Choroid plexus epithelial cell (primary cell): ENCODE results near the gene STARD3.

Experiments used
- DNase-seq: peaks from one replicate; pipeline ENCODE4 v3.0.0-alpha.2; 2010; ENCODE audit warnings: low read depth
- H3K4me3 ChIP-seq: 2 replicates; pipeline ENCODE4 v1.5.1; 2011; ENCODE audit warnings: low read depth, mild to moderate bottlenecking, control low read depth, low read length, moderate library complexity
- TF ChIP-seq, protein P1 (sequence below): conservative IDR thresholded peaks from 2 replicates; pipeline ENCODE4 v1.5.1; 2011; ENCODE audit warnings: low read depth, mild to moderate bottlenecking, control low read depth, inconsistent platforms, low read length, moderate library complexity

STARD3 gene

DNA sequence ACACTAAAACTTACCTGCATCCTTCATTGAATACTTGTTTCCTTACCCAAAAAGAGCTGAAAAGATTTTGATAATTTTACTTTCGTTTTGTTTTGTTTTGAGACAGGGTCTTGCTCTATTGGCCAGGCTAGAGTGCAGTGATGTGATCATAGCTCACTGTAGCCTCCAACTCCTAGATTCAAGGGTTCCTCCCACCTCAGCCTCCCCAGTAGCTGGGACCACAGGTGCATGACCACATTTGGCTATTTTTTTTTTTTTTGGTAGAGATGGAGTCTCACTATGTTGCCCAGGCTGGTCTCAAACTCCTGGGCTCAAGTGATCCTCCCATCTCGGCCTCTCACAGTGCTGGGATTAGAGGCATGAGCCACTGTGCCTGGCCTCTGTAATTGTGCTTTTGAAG is 18.2 kb downstream of the STARD3 start:
- no peak overlapping the region for H3K4me3 ChIP-seq

GRCh38 chr17:39658346-39658745 is 21.4 kb downstream of the STARD3 start:
- DNase-seq: no peak
- TF ChIP-seq, protein P1, sequence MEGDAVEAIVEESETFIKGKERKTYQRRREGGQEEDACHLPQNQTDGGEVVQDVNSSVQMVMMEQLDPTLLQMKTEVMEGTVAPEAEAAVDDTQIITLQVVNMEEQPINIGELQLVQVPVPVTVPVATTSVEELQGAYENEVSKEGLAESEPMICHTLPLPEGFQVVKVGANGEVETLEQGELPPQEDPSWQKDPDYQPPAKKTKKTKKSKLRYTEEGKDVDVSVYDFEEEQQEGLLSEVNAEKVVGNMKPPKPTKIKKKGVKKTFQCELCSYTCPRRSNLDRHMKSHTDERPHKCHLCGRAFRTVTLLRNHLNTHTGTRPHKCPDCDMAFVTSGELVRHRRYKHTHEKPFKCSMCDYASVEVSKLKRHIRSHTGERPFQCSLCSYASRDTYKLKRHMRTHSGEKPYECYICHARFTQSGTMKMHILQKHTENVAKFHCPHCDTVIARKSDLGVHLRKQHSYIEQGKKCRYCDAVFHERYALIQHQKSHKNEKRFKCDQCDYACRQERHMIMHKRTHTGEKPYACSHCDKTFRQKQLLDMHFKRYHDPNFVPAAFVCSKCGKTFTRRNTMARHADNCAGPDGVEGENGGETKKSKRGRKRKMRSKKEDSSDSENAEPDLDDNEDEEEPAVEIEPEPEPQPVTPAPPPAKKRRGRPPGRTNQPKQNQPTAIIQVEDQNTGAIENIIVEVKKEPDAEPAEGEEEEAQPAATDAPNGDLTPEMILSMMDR: no peak
- H3K4me3 ChIP-seq: no peak overlapping the region

More for the DNA sequence above, 18.2 kb downstream of the STARD3 start:
- TF ChIP-seq, protein P1: no peak
- DNase-seq: no peak

- TF ChIP-seq, protein P1: no peak
- DNase-seq: no peak
- H3K4me3 ChIP-seq: no peak overlapping the region
Observed at GRCh38 chr17:39658760-39659159, 21.8 kb downstream of the STARD3 start.

GRCh38 chr17:39659279-39660010 is 22.5 kb downstream of the STARD3 start:
- DNase-seq: no peak
- TF ChIP-seq, protein P1: no peak
- no peak overlapping the region for H3K4me3 ChIP-seq

DNA sequence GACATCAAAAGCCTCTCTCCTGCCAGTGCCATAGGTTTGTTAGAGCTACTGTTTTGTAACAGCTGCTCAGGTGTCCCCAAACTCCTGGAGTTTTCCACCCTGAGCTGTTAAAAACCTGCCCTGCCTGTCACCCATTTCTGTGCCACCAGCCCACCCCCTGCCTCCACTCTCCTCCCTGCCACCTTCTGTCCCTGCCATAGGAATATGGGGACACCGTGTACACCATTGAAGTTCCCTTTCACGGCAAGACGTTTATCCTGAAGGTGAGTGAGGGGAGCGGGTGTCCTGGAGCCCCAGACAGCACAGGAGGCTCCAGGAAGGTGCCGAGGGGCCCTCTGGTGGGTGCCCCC is 23.0 kb downstream of the STARD3 start:
- TF ChIP-seq, protein P1: no peak
- DNase-seq: no peak
- no peak overlapping the region for H3K4me3 ChIP-seq

- H3K4me3 ChIP-seq: no peak overlapping the region
- TF ChIP-seq, protein P1: no peak
- no peak for DNase-seq
Observed at GRCh38 chr17:39660397-39661385, 23.7 kb downstream of the STARD3 start.
